ENCODE measurements around the gene PPIL6. TPM values are rescaled to one million over a fixed set of nuclear protein-coding genes. Genes with fewer than 3 reads are reported as not detected.

Gene PPIL6
- total RNA-seq, 4 donors from 2014 or later, result 0.35 to 6.1 (median 2.8) TPM

DNA sequence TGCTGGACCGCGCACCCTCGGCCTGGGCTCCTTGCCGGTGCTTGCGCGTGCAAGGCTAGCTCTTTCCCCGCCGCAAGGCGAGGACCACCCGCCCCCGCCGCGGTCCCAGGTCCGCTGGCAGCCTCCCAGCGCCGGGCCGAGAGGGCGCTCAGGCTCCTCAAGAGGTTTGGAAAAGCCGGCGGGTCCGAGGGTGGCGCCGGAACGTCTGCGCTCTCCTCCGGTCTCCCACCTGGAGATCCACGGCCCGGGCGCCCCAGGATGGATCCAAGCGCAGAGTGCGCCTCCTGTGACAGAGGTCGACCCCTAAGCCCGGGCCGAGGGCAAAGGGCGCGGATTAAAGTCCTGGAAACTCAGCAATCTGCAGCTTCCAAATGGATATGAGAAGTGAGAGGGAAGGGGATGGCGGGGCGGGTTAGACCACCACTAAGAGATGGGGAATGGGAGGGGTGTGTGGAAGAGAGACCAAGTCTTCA, 15.7 kb upstream of the PPIL6 start:
- H3K4me1 ChIP-seq, result peaks cover 31 to 61% (median 34%) of the 10 kb centered on the region in 3 donors
- intact Hi-C loops (cut with DNase I), result no loop called here
- peaks cover 0 to 12% (median 0%) of the 10 kb centered on the region in 3 donors for H3K36me3 ChIP-seq
- no peak for DNase-seq
- no peaks in the 10 kb centered on the region for H3K9me3 ChIP-seq
- no peaks in the 10 kb centered on the region for H3K27me3 ChIP-seq
- H3K27ac ChIP-seq, result peak overlapping the region; percentile 72 to 92 (median 87)
- TF ChIP-seq, protein P1, sequence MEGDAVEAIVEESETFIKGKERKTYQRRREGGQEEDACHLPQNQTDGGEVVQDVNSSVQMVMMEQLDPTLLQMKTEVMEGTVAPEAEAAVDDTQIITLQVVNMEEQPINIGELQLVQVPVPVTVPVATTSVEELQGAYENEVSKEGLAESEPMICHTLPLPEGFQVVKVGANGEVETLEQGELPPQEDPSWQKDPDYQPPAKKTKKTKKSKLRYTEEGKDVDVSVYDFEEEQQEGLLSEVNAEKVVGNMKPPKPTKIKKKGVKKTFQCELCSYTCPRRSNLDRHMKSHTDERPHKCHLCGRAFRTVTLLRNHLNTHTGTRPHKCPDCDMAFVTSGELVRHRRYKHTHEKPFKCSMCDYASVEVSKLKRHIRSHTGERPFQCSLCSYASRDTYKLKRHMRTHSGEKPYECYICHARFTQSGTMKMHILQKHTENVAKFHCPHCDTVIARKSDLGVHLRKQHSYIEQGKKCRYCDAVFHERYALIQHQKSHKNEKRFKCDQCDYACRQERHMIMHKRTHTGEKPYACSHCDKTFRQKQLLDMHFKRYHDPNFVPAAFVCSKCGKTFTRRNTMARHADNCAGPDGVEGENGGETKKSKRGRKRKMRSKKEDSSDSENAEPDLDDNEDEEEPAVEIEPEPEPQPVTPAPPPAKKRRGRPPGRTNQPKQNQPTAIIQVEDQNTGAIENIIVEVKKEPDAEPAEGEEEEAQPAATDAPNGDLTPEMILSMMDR (IDR thresholded peaks at IDR 0.05), result no peak
- no peak for TF ChIP-seq POLR2A (IDR thresholded peaks at IDR 0.05)
- 48 to 51% methylated on average over 4 to 6 of the region's 38 CpGs for WGBS, 2 donors
- peak overlapping the region; percentile 44 to 93 (median 74) for H3K4me3 ChIP-seq

DNA sequence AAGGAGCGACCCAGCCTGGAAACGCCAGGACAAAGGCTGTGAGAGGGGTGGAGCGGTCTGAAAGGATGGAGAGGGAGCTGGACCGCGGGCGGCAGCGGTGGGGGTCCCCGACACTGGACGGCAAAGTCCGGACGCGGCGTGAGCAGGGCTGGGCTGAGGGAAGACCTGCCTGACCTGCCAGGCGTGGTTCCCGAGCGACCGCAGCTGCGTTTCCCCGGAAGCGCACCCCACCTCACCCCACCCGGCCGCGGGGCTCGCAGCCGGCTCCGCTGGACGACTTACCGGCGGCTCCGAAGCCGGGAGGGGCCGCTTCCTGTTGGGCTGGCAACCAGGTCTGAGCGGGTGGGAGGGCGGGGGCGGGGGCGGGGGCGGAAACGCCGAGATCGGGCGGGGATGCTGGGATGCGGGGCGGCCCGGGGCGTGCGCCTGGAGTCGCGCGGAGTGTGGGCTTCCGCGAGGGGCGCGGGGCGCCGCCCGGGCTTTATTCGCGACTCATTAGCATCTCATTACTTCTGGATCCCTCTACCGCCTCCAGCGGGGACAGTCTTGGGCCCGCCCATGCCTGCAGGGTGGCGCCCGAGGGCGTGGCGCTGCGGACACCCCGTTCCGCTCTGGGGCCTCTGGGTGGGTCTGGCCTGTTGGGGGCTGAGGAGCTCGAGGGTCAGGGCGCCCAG, 15.1 kb upstream of the PPIL6 start, which contains the start of gene MICAL1:
MICAL1 (minus strand) TSS at position 336 of the 674 bp plus-strand sequence. CDS start 1,576 bp downstream, outside the sequence.
- H3K27me3 ChIP-seq, result no peaks in the 10 kb centered on the region
- intact Hi-C loops (cut with DNase I), result no loop called here
- WGBS, 2 donors, result 0% methylated on average over 12 to 13 of the region's 70 CpGs
- H3K27ac ChIP-seq, result peak within 1 kb of the TSS; percentile 72 to 92 (median 87)
- H3K4me1 ChIP-seq, result peaks cover 31 to 61% (median 34%) of the 10 kb centered on the region in 3 donors
- H3K4me3 ChIP-seq, result peak within 1 kb of the TSS; percentile 44 to 93 (median 74)
- peaks cover 0 to 10% (median 0%) of the 10 kb centered on the region in 3 donors for H3K36me3 ChIP-seq
- peak in 2 of 4 donors; percentile 41 to 72 for TF ChIP-seq POLR2A (IDR thresholded peaks at IDR 0.05)
- TF ChIP-seq, protein P1 (IDR thresholded peaks at IDR 0.05), result peak in 4 of 6 experiments; percentile 18 to 41 (median 21)
- DNase-seq, result peak; percentile 29
- no peaks in the 10 kb centered on the region for H3K9me3 ChIP-seq

DNA sequence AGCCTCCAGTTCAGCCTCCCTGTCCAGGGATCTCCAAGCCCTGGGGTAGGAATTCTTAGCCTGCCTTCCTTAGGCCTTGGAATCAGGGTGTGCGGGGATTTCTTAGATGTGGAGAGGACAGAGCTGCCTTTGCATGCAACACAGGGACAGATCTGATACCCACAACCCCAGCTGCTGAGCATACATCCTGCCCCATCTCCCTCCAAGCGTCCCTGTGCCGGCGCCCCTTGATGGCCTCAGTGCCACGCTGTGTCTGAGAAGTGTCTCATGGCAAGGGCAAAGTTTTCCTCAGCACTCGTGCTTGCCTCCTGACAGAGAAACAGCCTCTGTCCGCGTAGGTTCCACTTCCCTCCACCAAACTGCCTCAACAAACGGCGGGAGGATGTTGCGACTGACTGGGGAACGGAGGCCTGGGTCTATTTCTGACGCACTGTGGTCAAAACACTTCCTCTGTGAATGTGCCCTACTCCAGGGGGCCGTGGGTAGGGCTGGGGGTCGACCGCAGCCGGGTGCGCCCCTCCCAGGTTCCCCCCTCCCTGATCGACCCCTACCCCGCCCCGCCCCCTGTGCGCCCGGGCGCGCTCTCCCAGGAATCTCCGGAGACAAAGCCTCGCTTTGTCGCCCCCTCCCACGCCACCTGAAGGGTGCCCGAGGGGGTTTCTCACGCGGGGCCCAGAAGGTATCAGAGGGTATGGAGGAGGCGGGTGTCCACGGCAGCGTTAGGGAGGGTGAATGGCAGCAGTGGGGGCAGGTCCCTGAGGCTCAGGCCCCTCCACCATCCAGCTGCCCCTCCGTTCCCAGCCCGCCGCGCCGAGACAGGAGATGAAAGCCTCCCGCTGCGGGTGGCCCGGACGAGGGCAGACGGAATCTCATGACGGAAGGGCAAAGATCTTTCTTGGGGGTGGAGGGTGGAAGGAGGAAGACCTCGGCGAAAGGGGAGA, 14.3 kb upstream of the PPIL6 start:
- intact Hi-C loops (cut with DNase I), result no loop called here
- WGBS, 2 donors, result 0 to 4% methylated on average over 3 to 22 of the region's 48 CpGs

DNA sequence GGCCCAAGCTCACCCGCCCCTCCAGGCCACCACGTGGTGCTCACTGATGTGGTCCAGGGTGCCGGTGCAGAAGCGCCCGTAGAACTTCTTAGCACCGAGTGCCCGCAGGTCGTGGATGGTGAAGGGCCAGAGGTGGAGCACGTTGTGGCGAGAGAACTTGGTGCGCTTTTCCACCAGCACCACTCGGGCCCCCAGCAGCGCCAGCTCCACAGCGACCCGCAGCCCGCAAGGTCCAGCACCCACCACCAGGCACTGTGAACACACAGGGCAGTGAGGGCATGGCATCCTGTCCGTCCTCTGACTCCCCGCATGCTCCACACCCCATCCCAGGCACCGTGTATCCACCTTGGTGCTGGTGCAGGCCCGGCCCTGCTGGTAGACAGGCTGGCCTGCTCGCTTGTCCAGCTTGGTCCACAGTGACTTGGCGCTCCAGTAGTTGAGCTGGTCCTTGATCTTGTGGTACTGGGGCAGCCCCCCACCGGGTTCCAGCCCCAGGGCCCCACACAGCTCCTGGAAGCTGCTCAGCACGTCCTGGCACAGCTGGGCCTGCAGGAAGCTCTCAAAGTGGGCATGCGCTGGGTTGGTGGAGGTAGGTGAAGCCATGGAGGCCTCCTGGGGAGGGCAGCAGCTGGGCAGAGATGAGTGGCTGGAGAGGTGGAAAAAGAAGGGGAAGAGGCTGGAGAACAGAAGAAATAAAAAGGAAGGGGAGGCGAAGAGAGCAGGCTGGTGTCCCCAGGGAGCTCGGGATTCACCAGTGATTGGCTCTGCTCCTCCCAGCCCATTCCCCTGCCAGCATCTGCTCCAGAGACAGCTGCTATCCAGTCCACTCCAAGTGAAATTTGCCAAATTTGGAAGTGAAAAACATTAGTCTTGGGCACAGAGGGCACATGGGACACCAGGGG, 13.4 kb upstream of the PPIL6 start:
- TF ChIP-seq, protein P1 (IDR thresholded peaks at IDR 0.05), result no peak
- TF ChIP-seq POLR2A (IDR thresholded peaks at IDR 0.05), result no peak
- Histone ChIP-seq H3K36me3 (peaks cover 0 to 10% (median 0%) of the 10 kb centered on the region in 3 donors), H3K9me3 (no peaks in the 10 kb centered on the region), H3K27ac (peak overlapping the region; percentile 72 to 92 (median 87)), H3K27me3 (no peaks in the 10 kb centered on the region), H3K4me3 (peak overlapping the region in 3 of 4 donors; percentile 70 to 93 (median 78)), H3K4me1 (peaks cover 31 to 73% (median 34%) of the 10 kb centered on the region in 3 donors)
- 90 to 91% methylated on average over 17 to 24 of the region's 27 CpGs for WGBS, 2 donors
- intact Hi-C loops (cut with DNase I), result no loop called here
- DNase-seq, result no peak

More for the DNA sequence above, 14.3 kb upstream of the PPIL6 start:
- H3K4me3 ChIP-seq, result peak overlapping the region; percentile 44 to 93 (median 74)
- DNase-seq, result peak; percentile 31
- TF ChIP-seq POLR2A (IDR thresholded peaks at IDR 0.05), result peak in 1 of 4 donors; percentile 61
- TF ChIP-seq, protein P1 (IDR thresholded peaks at IDR 0.05), result no peak
- H3K27ac ChIP-seq, result peak overlapping the region; percentile 72 to 92 (median 87)
- peaks cover 0 to 10% (median 0%) of the 10 kb centered on the region in 3 donors for H3K36me3 ChIP-seq
- H3K4me1 ChIP-seq, result peaks cover 31 to 67% (median 34%) of the 10 kb centered on the region in 3 donors
- H3K27me3 ChIP-seq, result no peaks in the 10 kb centered on the region
- H3K9me3 ChIP-seq, result no peaks in the 10 kb centered on the region
